ENCODE measurements around the gene FERMT3. TPM values are rescaled to one million over a fixed set of nuclear protein-coding genes. Genes with fewer than 3 reads are reported as not detected.

FERMT3 gene
- polyA plus RNA-seq, 1 of the 3 experiments (the other 2 are of a cell fraction): 1.4 TPM

DNA sequence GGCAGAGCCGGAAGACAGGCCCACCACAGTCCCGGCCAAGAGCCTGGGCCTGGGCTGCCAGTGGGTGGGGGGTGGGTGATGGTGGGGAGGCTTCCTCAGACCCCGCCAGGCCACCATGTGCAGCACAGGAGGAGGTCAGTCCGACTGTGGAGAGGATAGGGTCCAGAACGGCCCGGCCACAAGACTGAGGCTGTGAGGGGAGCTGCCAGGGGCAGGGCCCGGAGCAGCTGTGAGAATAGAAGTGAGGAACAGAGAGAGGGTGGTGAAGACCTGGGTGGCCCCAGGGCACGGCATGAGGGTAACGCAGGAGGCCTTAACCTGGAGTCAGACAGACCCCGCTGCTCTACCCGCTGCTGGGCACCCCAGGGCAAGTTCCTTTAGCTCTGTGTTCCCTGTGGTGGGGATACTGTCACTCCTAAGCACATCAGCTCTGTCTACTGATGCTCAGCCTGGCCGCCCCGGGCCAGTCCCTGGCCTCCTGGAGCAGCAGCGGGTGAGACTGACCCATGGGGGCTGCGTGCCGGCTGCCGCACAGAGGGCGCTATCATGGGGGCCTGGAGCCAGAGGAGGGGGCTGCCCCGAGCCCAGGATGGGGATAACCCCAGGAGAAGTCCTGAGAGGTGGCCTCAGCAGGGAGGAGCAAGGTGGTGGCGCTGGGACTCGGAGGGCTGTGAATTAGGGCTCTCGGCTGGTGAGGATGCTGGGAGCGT, 1.7 kb downstream of the FERMT3 start:
- H3K4me2 ChIP-seq: peak overlapping the region; percentile 37; the same call in 1 of the 2 replicates
- no peak overlapping the region; the same call in 1 of the 2 replicates for H2AFZ ChIP-seq (ENCODE audit: low read depth)
- H3K4me3 ChIP-seq (ENCODE audit: low read depth in 2 of 2, low read length in 1 of 2): no peak overlapping the region

GRCh38 chr11:64208796-64209562, 2.5 kb downstream of the FERMT3 start:
- peak; percentile 39 for DNase-seq
- Histone ChIP-seq H3K4me1 (ENCODE audit: control insufficient read depth in 1 of 2, insufficient read depth in 2 of 2, low read depth in 1 of 2, low read length in 1 of 2) (peaks cover 4 to 25% of the 10 kb centered on the region in 2 experiments; a peak in 3 of 4 replicates), H3K9ac (no peak overlapping the region), H3K4me3 (ENCODE audit: low read depth in 2 of 2, low read length in 1 of 2) (no peak overlapping the region), H3K27ac (ENCODE audit: low read depth in 2 of 2, low read length in 1 of 2) (no peak overlapping the region), H3K9me2 (no peaks in the 10 kb centered on the region), H3K9me3 (no peaks in the 10 kb centered on the region), H2AFZ (ENCODE audit: low read depth) (no peak overlapping the region), H3K4me2 (no peak overlapping the region), H3K36me3 (replicated peaks in 1 of 2; ENCODE audit: control insufficient read depth in 1 of 2, insufficient read depth in 2 of 2, low read length in 1 of 2) (peaks cover 10 to 13% of the 10 kb centered on the region in 2 experiments), H3F3A (replicated peaks; ENCODE audit: insufficient read depth) (peaks cover 11% of the 10 kb centered on the region), H4K20me1 (ENCODE audit: insufficient read depth) (peaks cover 4% of the 10 kb centered on the region), H3K79me2 (ENCODE audit: insufficient read depth) (no peaks in the 10 kb centered on the region; the same call in 1 of the 2 replicates), H3K27me3 (ENCODE audit: insufficient read depth) (no peaks in the 10 kb centered on the region)
- 96% methylated on average over 18 of the region's 18 CpGs for WGBS (ENCODE audit: low lambda C conversion rate)
- CTCF ChIA-PET: no interaction called here
- POLR2A ChIA-PET: interaction anchor here (1.1 to 1.7 kb wide), 2 partner anchors 17 to 95 kb away, joined by 3 to 6 read pairs; partner anchors contain the start of genes NUDT22 and TRPT1
- TF ChIP-seq FOXM1 (IDR thresholded peaks at IDR 0.05; ENCODE audit: low read depth): no peak
- no peak for TF ChIP-seq TAF1 (IDR thresholded peaks at IDR 0.05; ENCODE audit: borderline replicate concordance, low read depth, low read length)
- no peak for TF ChIP-seq RXRA (IDR thresholded peaks at IDR 0.05; ENCODE audit: borderline replicate concordance, low read depth)
- no peak for TF ChIP-seq GABPA (IDR thresholded peaks at IDR 0.05; ENCODE audit: low read depth)
- no peak for TF ChIP-seq JUND (IDR thresholded peaks at IDR 0.05)
- no peak for TF ChIP-seq USF2 (IDR thresholded peaks at IDR 0.05; ENCODE audit: borderline replicate concordance, low read depth, low read length)
- no peak for TF ChIP-seq RCOR1 (IDR thresholded peaks at IDR 0.05; ENCODE audit: low read length)
- no peak for TF ChIP-seq SMC3 (IDR thresholded peaks at IDR 0.05; ENCODE audit: low read depth, low read length)
- TF ChIP-seq RFX5 (IDR thresholded peaks at IDR 0.05; ENCODE audit: low read length): no peak
- TF ChIP-seq, protein P1, sequence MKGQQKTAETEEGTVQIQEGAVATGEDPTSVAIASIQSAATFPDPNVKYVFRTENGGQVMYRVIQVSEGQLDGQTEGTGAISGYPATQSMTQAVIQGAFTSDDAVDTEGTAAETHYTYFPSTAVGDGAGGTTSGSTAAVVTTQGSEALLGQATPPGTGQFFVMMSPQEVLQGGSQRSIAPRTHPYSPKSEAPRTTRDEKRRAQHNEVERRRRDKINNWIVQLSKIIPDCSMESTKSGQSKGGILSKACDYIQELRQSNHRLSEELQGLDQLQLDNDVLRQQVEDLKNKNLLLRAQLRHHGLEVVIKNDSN (IDR thresholded peaks at IDR 0.05; ENCODE audit: borderline replicate concordance, low read depth): no peak
- TF ChIP-seq TCF12 (IDR thresholded peaks at IDR 0.05): no peak

More for the DNA sequence above, 1.7 kb downstream of the FERMT3 start:
- POLR2A ChIA-PET: interaction anchor here (1.0 to 1.7 kb wide), 4 partner anchors 9 to 96 kb away, joined by 3 to 6 read pairs (median 4); partner anchors contain the start of genes NUDT22 and TRPT1
- 92% methylated on average over 23 of the region's 23 CpGs for WGBS (ENCODE audit: low lambda C conversion rate)
- no peaks in the 10 kb centered on the region for H3K9me3 ChIP-seq
- H3K27ac ChIP-seq (ENCODE audit: low read depth in 2 of 2, low read length in 1 of 2): peak overlapping the region in 1 of 2 experiments; percentile 48; a peak in 2 of 4 replicates
- TF ChIP-seq, protein P2, sequence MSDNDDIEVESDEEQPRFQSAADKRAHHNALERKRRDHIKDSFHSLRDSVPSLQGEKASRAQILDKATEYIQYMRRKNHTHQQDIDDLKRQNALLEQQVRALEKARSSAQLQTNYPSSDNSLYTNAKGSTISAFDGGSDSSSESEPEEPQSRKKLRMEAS (IDR thresholded peaks at IDR 0.05; ENCODE audit: low read depth): no peak
- TF ChIP-seq MEF2A (IDR thresholded peaks at IDR 0.05; ENCODE audit: borderline replicate concordance, low read depth): no peak
- TF ChIP-seq GATA2 (CRISPR knock-in tag; IDR thresholded peaks at IDR 0.05): no peak
- no peak for TF ChIP-seq RAD21 (IDR thresholded peaks at IDR 0.05; ENCODE audit: low read length)
- no peak for TF ChIP-seq FOXM1 (IDR thresholded peaks at IDR 0.05; ENCODE audit: low read depth)
- H3K79me2 ChIP-seq (ENCODE audit: insufficient read depth): no peaks in the 10 kb centered on the region; the same call in 1 of the 2 replicates
- H3K4me1 ChIP-seq (ENCODE audit: control insufficient read depth in 1 of 2, insufficient read depth in 2 of 2, low read depth in 1 of 2, low read length in 1 of 2): peaks cover 4 to 27% of the 10 kb centered on the region in 2 experiments; a peak in 3 of 4 replicates
- peaks cover 16% of the 10 kb centered on the region for H3F3A ChIP-seq (replicated peaks; ENCODE audit: insufficient read depth)
- no peaks in the 10 kb centered on the region for H3K9me2 ChIP-seq
- H4K20me1 ChIP-seq (ENCODE audit: insufficient read depth): peaks cover 9% of the 10 kb centered on the region
- DNase-seq: peak; percentile 31
- H3K9ac ChIP-seq: no peak overlapping the region; the same call in 1 of the 2 replicates
- H3K36me3 ChIP-seq (replicated peaks in 1 of 2; ENCODE audit: control insufficient read depth in 1 of 2, insufficient read depth in 2 of 2, low read length in 1 of 2): peaks cover 10 to 21% of the 10 kb centered on the region in 2 experiments
- CTCF ChIA-PET: interaction anchor here (2.3 to 5.3 kb wide), 3 partner anchors 9 to 94 kb away, joined by 7 to 52 read pairs (median 50); partner anchors contain the start of genes CATSPERZ and STIP1
- no peaks in the 10 kb centered on the region for H3K27me3 ChIP-seq (ENCODE audit: insufficient read depth)

Data from SK-N-SH (cell line).